Endothelial cell of umbilical vein (primary cell): Measurements from ENCODE around the gene FRRS1. TPM values are rescaled to one million over a fixed set of nuclear protein-coding genes. Genes with fewer than 3 reads are reported as not detected.

Experiments used
- BruUV-seq: library from RNA; stranded (reverse); fragments of 400-500 nt; replicated peaks from 2 replicates; lab custom pipeline; 2021; lab: Mats Ljungman, UMichigan
- CTCF ChIA-PET: fragments of 300-600, 350-600 bp; sonication (Branson Sonifier 250); formaldehyde crosslinking; loops from one replicate; lab custom pipeline; 2021; ENCODE audit warnings: antibody characterized with exemption, inconsistent platforms; lab: Charles Lee
- POLR2A ChIA-PET: fragments of 300-600, 350-600 bp; sonication (Branson Sonifier 250); formaldehyde crosslinking; loops from one replicate; lab custom pipeline; 2021; ENCODE audit warnings: antibody characterized with exemption, inconsistent platforms; lab: Charles Lee
- DNase-seq: peaks from one replicate; pipeline ENCODE4 v3.0.0-alpha.2; 2011; ENCODE audit warnings: low read depth, low spot score
- FAIRE-seq: peaks from 2 replicates; lab custom pipeline; 2011; peaks lifted over from hg19 to GRCh38; lab: Jason Lieb, UNC
- H2AFZ ChIP-seq: 2 replicates; pipeline ENCODE4 v1.6.0; 2012; ENCODE audit warnings: low read depth, low read length, control low read depth, inconsistent platforms
- H3K27ac ChIP-seq: 2 replicates; pipeline ENCODE4 v1.5.1; 2011; ENCODE audit warnings: low read depth, mild to moderate bottlenecking, control low read depth, low read length, moderate library complexity; ENCODE audit not compliant: insufficient read depth
- H3K27me3 ChIP-seq, 2 experiments: 2 replicates each; pipeline versions ENCODE4 v1.6.0 to v1.6.1; 2011; ENCODE audit warnings: low read length in 2 of 2, mixed read lengths in 1 of 2; ENCODE audit not compliant: control insufficient read depth in 2 of 2, insufficient read depth in 2 of 2
- H3K36me3 ChIP-seq, 2 experiments: 2 replicates in 1 of 2; 3 replicates in 1 of 2; pipeline ENCODE4 v1.5.1; 2011; ENCODE audit warnings: low read length in 2 of 2, mild to moderate bottlenecking in 1 of 2, moderate library complexity in 1 of 2; ENCODE audit not compliant: control insufficient read depth in 2 of 2, insufficient read depth in 2 of 2; ENCODE audit errors: extremely low read depth in 1 of 2
- H3K4me1 ChIP-seq: 3 replicates; pipeline ENCODE4 v1.5.1; 2011; ENCODE audit warnings: mild to moderate bottlenecking, low read length; ENCODE audit not compliant: control insufficient read depth, insufficient read depth; ENCODE audit errors: extremely low read depth
- H3K4me2 ChIP-seq: 2 replicates; pipeline ENCODE4 v1.6.1; 2011; ENCODE audit warnings: low read length, control low read depth, mixed read lengths; ENCODE audit not compliant: insufficient read depth
- H3K4me3 ChIP-seq, 3 experiments: fragments of 200-600 bp in 1 of 3; sonication (generic), shearing (Covaris generic) in 1 of 3; replicated peaks in 1 of 3; 2 replicates each; pipeline ENCODE4 v1.5.1; 2011 to 2016; ENCODE audit warnings: control low read depth in 3 of 3, low read length in 3 of 3, mild to moderate bottlenecking in 2 of 3, inconsistent platforms in 1 of 3, low read depth in 1 of 3, moderate library complexity in 1 of 3; ENCODE audit not compliant: insufficient read depth in 1 of 3
- H3K79me2 ChIP-seq: 2 replicates; pipeline ENCODE4 v1.6.0; 2012; ENCODE audit warnings: low read length, inconsistent platforms; ENCODE audit not compliant: control insufficient read depth, insufficient read depth
- H3K9ac ChIP-seq: replicated peaks from 2 replicates; pipeline ENCODE3; 2011; ENCODE audit warnings: low read length, control low read depth; ENCODE audit not compliant: insufficient read depth; ENCODE audit errors: extremely low read depth
- H3K9me1 ChIP-seq: replicated peaks from 3 replicates; pipeline ENCODE4 v1.6.0; 2011; ENCODE audit warnings: mild to moderate bottlenecking, low read length; ENCODE audit not compliant: control insufficient read depth, insufficient read depth; ENCODE audit errors: extremely low read depth
- H3K9me3 ChIP-seq: replicated peaks from 2 replicates; pipeline ENCODE4 v1.5.1; 2012; ENCODE audit warnings: low read length, inconsistent platforms; ENCODE audit not compliant: control insufficient read depth, insufficient read depth
- H4K20me1 ChIP-seq: replicated peaks from 2 replicates; pipeline ENCODE3; 2011; ENCODE audit warnings: mild to moderate bottlenecking, low read length; ENCODE audit not compliant: control insufficient read depth, insufficient read depth; ENCODE audit errors: extremely low read depth
- CTCF ChIP-seq, 2 donors: IDR thresholded peaks; 1 replicate in 1 of 2; 2 replicates in 1 of 2; pipeline ENCODE4 v1.5.1; 2011; ENCODE audit warnings: low read length in 2 of 2, mild to moderate bottlenecking in 2 of 2, moderate library complexity in 2 of 2, control low read depth in 1 of 2, inconsistent platforms in 1 of 2, low read depth in 1 of 2; ENCODE audit not compliant: insufficient read depth in 1 of 2; ENCODE audit errors: extremely low read depth in 1 of 2
- EZH2 ChIP-seq: IDR thresholded peaks from 2 replicates; pipeline ENCODE4 v1.6.1; 2012; ENCODE audit warnings: borderline replicate concordance, low read depth, mild to moderate bottlenecking, moderate library complexity, low read length, inconsistent platforms; ENCODE audit not compliant: severe bottlenecking
- FOS ChIP-seq: IDR thresholded peaks from 2 replicates; pipeline ENCODE4 v1.6.1; 2011; ENCODE audit warnings: mild to moderate bottlenecking, low read length, moderate library complexity, borderline replicate concordance; ENCODE audit not compliant: insufficient read depth
- GATA2 ChIP-seq: IDR thresholded peaks from 2 replicates; pipeline ENCODE4 v1.7.0; 2011; ENCODE audit warnings: low read depth, mild to moderate bottlenecking, moderate library complexity, mixed read lengths, low read length; ENCODE audit not compliant: insufficient read length, insufficient read depth
- JUN ChIP-seq: IDR thresholded peaks from 2 replicates; pipeline ENCODE4 v1.6.1; 2011; ENCODE audit warnings: borderline replicate concordance, low read depth; ENCODE audit not compliant: insufficient read length, insufficient read depth
- MAX ChIP-seq: IDR thresholded peaks from 2 replicates; pipeline ENCODE4 v1.6.1; 2011; ENCODE audit not compliant: insufficient read depth, insufficient read length
- MYC ChIP-seq: IDR thresholded peaks from one replicate; pipeline ENCODE4 v1.6.1; 2011; ENCODE audit warnings: mild to moderate bottlenecking, low read depth, low read length
- POLR2A ChIP-seq: IDR thresholded peaks from 2 replicates; pipeline ENCODE4 v1.6.1; 2012; ENCODE audit warnings: low read depth, mild to moderate bottlenecking, control low read depth, low read length
- POLR2AphosphoS5 ChIP-seq: IDR thresholded peaks from 2 replicates; pipeline ENCODE4 v1.6.1; 2012; ENCODE audit warnings: low read depth, mild to moderate bottlenecking, control low read depth, low read length, moderate library complexity; ENCODE audit not compliant: insufficient read depth
- dilution Hi-C: fragments of 300-500 bp; cut with MboI; formaldehyde crosslinking; loops from one replicate; pipeline ENCODE4 v1.15.0; 2019; ENCODE audit warnings: low sequenced_read_pairs; ENCODE audit not compliant: extremely low pct_ligation_motif_present
- intact Hi-C: fragments of 100-400 bp; cut with micrococcal nuclease; formaldehyde crosslinking; loops from one replicate; pipeline ENCODE4 v1.10.0; 2022
- polyA plus RNA-seq, 4 experiments: library from polyadenylated mRNA; depleted of rRNA in 3 of 4; stranded (reverse) in 3 of 4; unstranded in 1 of 4; fragments of >200 nt; gene quantifications; 2 replicates each; pipeline versions ENCODE4 v1.2.1 to v1.2.3, GENCODE V29; 2011 to 2012; ENCODE audit warnings: missing spikeins in 1 of 4
- total RNA-seq: library from RNA; stranded (reverse); gene quantifications from 2 replicates; pipeline ENCODE4 v1.2.3, GENCODE V29; 2021

Gene FRRS1
- total and polyA plus RNA-seq, 2 donors (not counting 3 experiments of a cell fraction or from before 2014, with no cell fraction given) = 1.1 to 3.1 TPM

- intact Hi-C loops = loop anchor here (1.0 to 5.0 kb wide), 8 partner anchors 148 to 1060 kb away; partner anchors contain the start of genes RTCA, SASS6 and TRMT13
- Histone ChIP-seq H3K9me3 (no peaks in the 10 kb centered on the region), H2AFZ (peak overlapping the region; percentile 98), H3K4me3 (peak overlapping the region in 1 of 3 experiments; percentile 15), H4K20me1 (no peaks in the 10 kb centered on the region), H3K9me1 (no peaks in the 10 kb centered on the region), H3K27ac (no peak overlapping the region), H3K4me2 (peak overlapping the region; percentile 26), H3K27me3 (peaks cover 15 to 21% of the 10 kb centered on the region in 2 experiments), H3K79me2 (no peaks in the 10 kb centered on the region), H3K4me1 (peaks cover 8% of the 10 kb centered on the region), H3K9ac (no peak overlapping the region), H3K36me3 (no peaks in the 10 kb centered on the region)
- ChIA-PET CTCF (no interaction called here), POLR2A (no interaction called here)
- dilution Hi-C loops = no loop called here
- no TSS peak for BruUV-seq
- TF ChIP-seq CTCF (IDR thresholded peaks at IDR 0.05; ENCODE audit: extremely low read depth in 1 of 2, insufficient read depth in 1 of 2, low read depth in 1 of 2, low read length in 2 of 2) (peak; percentile 23 to 41), POLR2A (no peak)
- FAIRE-seq = peak; percentile 83
- DNase-seq = peak; percentile 87
These were observed 42.1 kb upstream of the FRRS1 start for GRCh38 chr1:99808391-99809115.

GRCh38 chr1:99806882-99807281 is 40.4 kb upstream of the FRRS1 start:
- Histone ChIP-seq H3K9me3 (no peaks in the 10 kb centered on the region), H3K9ac (no peak overlapping the region), H3K4me1 (peaks cover 8% of the 10 kb centered on the region), H3K79me2 (no peaks in the 10 kb centered on the region), H3K27me3 (peaks cover 14 to 26% of the 10 kb centered on the region in 2 experiments), H3K9me1 (no peaks in the 10 kb centered on the region), H3K36me3 (no peaks in the 10 kb centered on the region), H4K20me1 (no peaks in the 10 kb centered on the region), H3K4me3 (no peak overlapping the region), H2AFZ (no peak overlapping the region), H3K4me2 (no peak overlapping the region), H3K27ac (no peak overlapping the region)
- no peak for DNase-seq
- BruUV-seq = no TSS peak
- CTCF ChIA-PET = interaction anchor here (1.0 to 2.6 kb wide), 5 partner anchors 231 to 1062 kb away, joined by 3 to 14 read pairs (median 4); a partner anchor contains a TSS
- POLR2A ChIA-PET = no interaction called here
- TF ChIP-seq EZH2 (no peak), GATA2 (no peak), FOS (no peak), JUN (no peak), MYC (no peak), MAX (no peak), CTCF (IDR thresholded peaks at IDR 0.05; ENCODE audit: extremely low read depth in 1 of 2, insufficient read depth in 1 of 2, low read depth in 1 of 2, low read length in 2 of 2) (no peak), POLR2A (no peak), POLR2AphosphoS5 (no peak)
- intact Hi-C loops (loop anchor here (5.0 kb wide), 1 partner anchor 325 kb away; the partner anchor contains the start of genes SASS6 and TRMT13), dilution Hi-C loops (no loop called here)
- FAIRE-seq = no peak
